ENCODE data around the gene AIDA.
A peak's percentile ranks its signal among the peaks of the same experiment; 100 is the strongest.

The AIDA gene

DNA sequence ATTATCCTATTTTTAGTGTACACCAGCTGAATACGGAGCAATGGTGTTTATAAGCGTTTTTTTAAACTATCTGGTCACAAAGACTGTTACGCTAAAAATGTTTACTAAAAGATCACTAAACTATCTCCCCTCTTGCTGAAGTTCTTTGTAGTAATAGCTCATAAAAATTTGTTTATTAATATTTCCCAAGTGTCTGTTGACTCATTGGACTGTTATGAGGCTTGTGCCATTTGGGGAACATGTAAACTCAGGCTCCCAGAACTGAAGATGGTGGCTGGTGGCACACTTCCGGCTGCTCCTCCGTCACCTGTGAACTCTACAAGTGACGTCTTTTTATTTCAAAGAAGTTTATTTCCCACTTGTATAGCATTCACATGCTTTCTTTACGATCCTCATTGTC is 46.3 kb downstream of the AIDA start:
- DNase-seq (ENCODE audit: low read depth), result peak; percentile 27
- TF ChIP-seq, protein P1, sequence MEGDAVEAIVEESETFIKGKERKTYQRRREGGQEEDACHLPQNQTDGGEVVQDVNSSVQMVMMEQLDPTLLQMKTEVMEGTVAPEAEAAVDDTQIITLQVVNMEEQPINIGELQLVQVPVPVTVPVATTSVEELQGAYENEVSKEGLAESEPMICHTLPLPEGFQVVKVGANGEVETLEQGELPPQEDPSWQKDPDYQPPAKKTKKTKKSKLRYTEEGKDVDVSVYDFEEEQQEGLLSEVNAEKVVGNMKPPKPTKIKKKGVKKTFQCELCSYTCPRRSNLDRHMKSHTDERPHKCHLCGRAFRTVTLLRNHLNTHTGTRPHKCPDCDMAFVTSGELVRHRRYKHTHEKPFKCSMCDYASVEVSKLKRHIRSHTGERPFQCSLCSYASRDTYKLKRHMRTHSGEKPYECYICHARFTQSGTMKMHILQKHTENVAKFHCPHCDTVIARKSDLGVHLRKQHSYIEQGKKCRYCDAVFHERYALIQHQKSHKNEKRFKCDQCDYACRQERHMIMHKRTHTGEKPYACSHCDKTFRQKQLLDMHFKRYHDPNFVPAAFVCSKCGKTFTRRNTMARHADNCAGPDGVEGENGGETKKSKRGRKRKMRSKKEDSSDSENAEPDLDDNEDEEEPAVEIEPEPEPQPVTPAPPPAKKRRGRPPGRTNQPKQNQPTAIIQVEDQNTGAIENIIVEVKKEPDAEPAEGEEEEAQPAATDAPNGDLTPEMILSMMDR (conservative IDR thresholded peaks at IDR 0.05; ENCODE audit: low read depth, low read length), result no peak
- H3K4me3 ChIP-seq (ENCODE audit: low read depth, low read length), result no peak overlapping the region

DNA sequence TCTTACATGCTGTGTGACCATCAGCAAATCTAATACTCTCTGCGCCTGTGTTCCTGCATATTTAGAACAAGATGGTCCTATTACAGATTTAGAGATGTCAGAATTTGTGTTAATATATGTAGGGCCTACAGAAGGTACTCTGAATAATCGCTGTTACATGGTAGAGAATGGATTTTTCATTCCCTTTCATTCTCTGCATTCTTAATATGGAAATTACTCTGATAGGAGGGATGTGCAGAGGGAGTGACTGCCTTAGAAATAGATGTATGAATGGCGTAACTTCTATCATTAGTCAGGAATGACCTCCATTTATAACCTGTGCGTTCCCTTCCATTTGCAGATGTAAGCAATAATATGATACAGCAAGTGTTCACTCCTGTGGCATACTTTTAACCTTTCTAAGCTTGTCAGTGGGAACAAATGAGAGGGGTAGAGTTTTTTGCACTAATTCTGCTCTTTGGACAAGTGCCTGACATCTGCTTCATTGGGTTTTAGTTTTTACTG is 48.8 kb downstream of the AIDA start:
- no peak overlapping the region for H3K4me3 ChIP-seq (ENCODE audit: low read depth, low read length)
- no peak for DNase-seq (ENCODE audit: low read depth)
- TF ChIP-seq, protein P1 (conservative IDR thresholded peaks at IDR 0.05; ENCODE audit: low read depth, low read length), result no peak

DNA sequence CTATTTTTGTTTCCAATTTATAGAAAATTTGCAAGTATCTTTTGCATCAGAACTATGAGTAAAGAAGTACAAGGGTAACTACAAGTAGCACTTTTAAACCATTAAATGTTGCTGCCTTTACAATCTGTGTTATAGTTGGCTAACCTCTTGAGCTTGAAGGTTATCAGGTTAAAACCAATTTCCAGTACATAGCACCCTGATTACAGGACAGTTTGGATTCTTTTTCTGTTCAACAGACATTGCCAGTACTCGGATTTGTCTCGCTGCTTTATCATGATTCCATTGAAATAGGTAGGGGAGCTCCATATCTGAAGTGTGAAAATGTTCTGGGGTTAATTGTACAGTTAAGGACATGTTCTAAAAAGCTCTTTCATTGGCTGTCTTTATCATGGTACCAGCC is 54.4 kb downstream of the AIDA start:
- no peak for DNase-seq (ENCODE audit: low read depth)
- TF ChIP-seq, protein P1 (conservative IDR thresholded peaks at IDR 0.05; ENCODE audit: low read depth, low read length), result no peak

DNA sequence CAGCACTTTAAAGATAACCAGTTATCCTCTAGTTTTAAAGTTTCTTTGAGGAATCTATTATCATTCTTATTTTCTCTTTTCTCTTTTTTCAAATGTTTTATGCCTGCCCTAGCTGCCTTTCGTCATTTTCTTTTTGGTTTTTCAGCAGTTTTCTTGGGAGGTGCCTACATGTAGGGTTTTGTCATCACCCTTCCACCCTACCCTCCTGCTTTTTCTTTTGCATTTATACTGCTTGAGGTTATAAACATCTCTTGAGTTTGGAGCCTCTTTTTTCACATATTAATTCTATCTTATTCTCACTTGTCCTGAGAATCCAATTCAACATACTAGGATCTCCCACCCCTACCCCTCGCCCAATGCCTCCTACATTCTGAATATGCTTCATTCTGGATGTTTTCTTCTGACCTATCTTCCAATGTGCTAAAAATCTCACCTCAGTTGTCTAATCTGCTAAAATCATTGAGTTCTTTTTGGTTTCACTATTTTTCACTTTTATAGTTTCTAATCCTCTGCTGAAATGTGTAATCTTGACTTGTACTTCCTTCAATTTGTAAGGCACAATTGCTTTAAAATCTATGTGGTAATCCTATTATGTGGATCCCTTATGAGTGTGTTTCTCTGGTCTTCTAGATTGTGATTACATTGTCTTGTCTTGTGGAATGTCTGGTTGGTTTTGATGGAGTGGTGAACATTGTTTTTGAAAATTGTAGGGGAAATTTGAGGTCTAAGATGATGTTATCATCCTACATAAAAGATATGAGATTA is 55.7 kb downstream of the AIDA start:
- TF ChIP-seq, protein P1 (conservative IDR thresholded peaks at IDR 0.05; ENCODE audit: low read depth, low read length), result no peak
- H3K4me3 ChIP-seq (ENCODE audit: low read depth, low read length), result no peak overlapping the region
- DNase-seq (ENCODE audit: low read depth), result no peak

More for the DNA sequence above, 54.4 kb downstream of the AIDA start:
- H3K4me3 ChIP-seq (ENCODE audit: low read depth, low read length), result no peak overlapping the region

DNA sequence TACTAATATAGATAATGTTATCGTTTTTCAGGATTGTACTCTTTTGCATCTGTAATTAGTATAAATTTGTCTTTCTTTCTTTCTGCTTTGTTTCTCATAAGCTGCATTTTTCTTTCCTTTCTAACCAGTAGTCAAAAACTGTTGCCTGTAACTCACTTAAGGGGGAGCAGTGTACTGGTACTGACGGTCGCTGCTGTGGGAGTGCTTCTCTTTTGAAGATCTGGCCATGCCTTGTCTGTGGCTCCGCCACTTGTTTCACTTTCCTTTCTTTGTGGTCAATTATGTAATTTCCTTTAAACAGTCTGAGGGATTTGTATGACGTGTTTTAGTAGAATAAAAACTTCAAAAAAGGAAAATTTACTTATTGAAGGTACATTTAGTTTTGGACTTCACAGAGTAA is 57.4 kb downstream of the AIDA start:
- H3K4me3 ChIP-seq (ENCODE audit: low read depth, low read length), result no peak overlapping the region
- TF ChIP-seq, protein P1 (conservative IDR thresholded peaks at IDR 0.05; ENCODE audit: low read depth, low read length), result peak; percentile 15
- DNase-seq (ENCODE audit: low read depth), result peak; percentile 66

DNA sequence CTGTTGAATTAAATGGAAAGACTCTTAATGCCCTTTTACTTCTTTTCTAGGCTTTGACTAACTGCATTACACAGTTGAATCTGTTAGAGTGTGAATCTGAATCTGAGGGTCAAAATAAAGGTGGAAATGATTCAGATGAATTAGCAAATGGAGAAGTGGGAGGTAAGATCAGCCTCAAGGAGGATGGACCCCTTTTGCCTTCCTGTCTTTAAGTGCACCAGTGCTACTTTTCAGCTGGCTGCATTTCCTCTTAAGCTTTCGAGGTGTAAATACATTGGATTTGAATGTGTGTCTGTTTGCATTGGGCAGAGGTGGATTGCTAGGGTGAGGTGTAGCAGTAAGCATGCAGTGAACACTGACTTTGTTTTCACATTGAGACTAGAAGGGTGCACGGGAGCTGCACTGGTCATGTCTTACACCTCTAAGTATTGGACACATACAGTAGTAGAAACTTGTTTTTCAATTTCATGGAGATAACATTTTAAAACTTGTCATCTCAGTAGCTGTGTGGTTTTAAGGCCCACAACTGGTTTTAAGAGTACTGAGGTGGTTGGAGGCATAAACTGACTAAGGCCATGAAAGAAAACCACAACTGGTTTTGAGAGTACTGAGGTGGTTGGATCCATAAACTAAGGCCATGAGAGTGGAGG is 59.0 kb downstream of the AIDA start:
- TF ChIP-seq, protein P1 (conservative IDR thresholded peaks at IDR 0.05; ENCODE audit: low read depth, low read length), result no peak
- no peak overlapping the region for H3K4me3 ChIP-seq (ENCODE audit: low read depth, low read length)
- no peak for DNase-seq (ENCODE audit: low read depth)
